Stromal cell of bone marrow (primary cell): ENCODE data around the gene SFR1.

ENCODE experiments used
- DNase-seq: peaks from one replicate; pipeline ENCODE4 v3.0.0-alpha.2; 2012; ENCODE audit warnings: low read depth

The SFR1 gene, protein sequence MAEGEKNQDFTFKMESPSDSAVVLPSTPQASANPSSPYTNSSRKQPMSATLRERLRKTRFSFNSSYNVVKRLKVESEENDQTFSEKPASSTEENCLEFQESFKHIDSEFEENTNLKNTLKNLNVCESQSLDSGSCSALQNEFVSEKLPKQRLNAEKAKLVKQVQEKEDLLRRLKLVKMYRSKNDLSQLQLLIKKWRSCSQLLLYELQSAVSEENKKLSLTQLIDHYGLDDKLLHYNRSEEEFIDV

DNA sequence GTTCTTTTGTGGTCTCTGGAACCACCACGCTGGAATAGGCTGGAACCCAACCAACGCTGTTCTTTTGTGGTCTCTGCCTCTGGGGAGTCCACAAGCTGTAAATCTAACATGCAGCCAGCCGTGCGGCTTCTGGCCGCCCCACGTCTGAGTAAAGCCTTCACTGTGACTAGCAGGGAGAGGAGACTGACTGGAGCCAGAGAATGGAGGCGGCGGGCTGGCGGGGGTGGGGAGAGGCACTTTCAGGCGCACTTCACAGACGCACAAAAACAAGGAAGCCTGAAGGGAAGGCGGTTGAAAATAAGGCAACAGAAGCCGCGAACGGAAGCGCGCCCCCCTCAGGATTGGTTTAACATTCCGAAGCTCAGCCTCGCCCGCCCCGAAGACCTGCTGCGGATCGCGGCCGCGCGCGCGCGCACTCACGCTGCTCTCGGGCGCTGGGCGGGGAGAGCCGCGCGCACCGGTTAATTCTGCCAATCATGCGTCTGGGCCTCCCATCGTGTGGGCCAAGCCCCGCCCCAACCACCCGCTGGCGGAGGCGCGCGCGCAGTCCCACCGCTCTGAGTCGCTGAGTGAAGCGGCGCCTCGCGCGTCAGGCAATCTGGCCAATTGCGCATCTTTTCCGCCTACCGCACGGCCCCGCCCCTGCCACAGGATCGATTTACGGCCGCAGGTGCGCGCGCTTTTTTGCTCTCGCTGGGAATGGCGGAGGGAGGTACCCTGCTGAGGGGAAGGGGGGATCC lies at the start of gene SFR1:
Gene SFR1, plus strand, starts transcription at position 687 of the 740 bp plus-strand sequence. Its CDS starts 13 bp downstream, at position 700.
- peak; percentile 96 for DNase-seq

DNA sequence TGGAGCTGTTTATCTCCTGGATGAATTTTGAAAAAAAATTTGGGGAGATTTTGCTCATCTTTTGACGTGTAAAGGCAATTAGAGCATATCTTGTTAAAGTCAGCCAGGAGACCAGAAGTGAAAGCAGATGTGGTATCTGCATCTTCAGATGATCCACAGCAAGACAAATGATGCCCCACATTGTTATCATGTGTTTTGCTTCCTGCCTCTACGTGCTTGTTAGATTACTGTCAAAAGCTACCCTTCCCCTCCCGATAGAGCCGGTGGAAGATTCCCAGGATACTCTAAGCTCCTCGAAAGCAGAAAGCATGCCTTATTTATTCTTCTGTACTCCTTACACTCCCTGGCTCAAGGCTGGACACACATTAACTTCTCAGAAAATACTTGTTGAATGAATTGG lies 49.2 kb upstream of the SFR1 start:
- no peak for DNase-seq

DNA sequence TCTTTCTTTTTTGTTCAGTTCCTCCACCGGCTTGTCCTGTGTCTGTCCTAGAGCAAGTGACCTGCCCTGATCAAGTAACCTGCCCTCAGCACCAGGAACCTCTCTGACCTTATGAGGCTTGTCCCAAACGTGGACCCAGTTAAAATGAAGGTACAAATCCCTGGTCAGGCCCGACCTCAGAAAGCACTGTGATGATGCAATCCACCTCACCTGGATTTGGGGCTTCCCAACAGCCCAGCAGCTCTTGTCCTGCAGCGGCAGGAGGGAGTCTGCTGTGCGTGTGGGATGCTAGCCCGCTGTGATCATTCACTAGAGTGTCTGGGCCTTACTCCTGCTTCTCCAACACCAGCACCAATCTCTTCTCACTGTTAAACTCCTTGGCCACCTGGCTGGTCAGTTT lies 47.5 kb upstream of the SFR1 start:
- DNase-seq: no peak

DNA sequence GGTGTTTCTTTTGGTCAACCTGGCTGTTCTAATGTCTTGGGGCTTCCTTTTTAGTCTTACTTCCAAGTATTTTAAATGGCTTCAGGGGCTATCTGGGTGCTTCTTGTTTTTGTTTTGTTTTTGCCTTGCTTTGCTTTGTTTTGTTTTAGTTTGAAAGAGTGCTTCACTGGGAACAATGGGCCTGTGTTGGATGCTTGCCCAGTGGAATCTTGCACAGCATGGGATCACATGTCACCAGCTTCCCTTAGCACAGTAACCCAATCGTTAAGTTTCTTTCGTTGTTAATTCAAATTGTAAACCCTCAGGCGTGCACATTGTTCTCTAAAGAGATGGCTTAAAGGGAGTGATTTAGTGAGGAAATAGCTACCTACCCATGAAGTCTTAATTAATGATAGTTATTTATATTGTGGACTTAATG lies 45.2 kb upstream of the SFR1 start:
- DNase-seq: no peak

DNA sequence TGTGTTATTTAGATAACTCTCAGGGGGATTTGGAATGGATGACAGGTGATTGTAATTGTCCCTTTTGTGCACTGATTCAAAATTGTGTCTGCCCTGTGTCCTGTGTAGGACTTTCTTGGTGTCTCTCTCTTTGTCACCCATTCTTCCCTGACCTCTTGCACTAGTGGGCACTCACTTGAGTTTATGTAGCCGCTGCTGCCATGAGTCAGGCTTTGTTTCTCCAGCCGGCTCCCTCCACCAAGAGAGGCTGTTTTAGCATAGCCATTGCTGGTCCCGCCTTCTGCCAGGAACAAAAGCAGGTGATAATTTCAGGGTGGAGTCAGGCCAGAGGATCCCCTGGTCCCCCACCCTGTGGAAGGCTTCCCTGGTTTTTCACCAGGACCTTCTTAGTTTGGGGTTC lies 44.7 kb upstream of the SFR1 start:
- DNase-seq: no peak

DNA sequence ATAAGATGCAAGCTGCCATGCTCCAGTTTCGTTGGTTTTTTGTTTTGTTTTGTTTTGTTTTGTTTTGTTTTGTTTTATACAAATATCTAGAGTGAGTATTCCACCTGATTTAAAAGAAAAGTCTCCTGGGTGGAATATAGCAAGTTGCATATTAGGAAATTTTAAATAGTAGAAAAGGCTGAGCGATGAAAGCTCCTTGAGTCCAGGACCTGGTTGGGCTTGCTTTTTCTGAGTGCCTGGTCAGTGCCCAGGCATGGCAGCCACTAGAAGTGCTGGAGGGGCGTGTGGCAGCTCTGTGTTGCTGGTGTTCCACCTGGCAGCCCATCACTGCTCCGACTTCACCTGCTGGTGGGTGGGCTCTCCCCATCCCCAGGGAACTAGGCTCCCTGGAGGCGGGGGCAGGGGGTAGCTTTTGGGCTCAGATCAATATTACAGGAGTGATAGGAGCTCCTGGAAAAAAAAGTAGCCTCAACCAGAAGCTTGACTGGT lies 44.3 kb upstream of the SFR1 start:
- no peak for DNase-seq

DNA sequence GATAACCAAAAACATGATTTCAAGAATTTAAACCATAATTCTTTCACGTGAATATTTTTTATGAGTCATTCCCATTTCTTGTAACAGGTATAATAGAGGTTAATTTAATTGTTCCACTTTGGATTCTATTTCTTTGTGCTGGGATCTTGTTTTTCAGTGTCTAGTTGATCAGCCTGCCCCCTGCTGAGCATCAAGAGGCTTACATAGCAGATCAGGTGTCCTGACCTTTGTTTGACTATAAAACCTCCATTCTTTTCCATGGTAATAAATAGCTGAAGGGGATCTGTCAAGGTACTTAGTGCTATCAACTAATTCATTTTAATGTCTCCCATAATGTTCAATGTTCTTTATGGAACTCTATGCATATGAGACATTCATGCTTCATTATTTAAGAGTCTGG lies 41.2 kb upstream of the SFR1 start:
- DNase-seq: no peak

DNA sequence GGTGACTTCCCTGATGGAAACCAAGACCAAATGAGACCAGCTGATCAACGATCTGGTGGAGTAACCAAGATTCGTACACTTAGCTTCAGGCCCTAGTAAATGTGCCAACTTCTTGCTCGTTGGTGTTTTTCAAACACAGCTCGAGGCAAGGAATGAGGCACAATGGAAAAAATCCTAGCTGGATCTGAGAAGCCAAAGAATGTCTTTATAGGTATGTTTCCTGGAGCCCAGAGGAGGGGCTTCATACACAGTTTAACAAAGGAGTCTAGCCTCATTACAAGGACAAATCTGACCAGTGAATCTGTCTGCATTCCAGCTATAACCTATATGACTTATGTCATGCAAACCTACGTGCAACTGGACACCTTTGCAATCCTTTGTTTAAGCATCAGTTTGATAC lies 40.0 kb upstream of the SFR1 start:
- DNase-seq: no peak

DNA sequence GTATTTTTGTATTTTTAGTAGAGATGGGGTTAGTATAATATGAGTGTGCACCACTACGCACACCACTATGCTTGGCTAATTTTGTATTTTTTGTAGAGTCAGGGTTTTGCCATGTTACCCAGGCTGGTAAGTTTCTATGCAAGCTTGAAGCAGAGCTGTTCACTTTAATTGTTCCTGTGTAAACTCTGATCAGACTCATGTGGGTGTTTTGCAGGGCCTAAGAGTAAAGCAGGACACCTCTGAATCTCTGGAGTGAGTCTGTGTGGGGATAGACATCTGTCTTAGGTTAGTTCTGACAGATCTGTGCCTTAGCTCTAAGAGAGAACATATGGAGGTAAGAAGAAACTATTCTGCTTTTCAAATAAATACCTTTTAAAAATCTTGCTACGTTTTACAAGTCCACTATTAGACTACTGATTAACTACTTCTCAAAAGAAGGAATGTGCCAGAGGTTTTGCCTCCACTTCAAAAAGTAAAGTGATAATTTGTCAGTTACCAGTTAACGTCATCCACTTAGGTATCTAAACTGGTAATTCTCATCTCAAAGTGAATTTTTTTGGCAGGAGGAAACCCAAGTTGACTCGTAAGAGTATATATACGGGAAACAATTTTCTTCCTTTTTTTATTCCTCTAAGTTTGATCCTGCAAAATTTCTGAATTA lies 37.4 kb upstream of the SFR1 start:
- DNase-seq: no peak

DNA sequence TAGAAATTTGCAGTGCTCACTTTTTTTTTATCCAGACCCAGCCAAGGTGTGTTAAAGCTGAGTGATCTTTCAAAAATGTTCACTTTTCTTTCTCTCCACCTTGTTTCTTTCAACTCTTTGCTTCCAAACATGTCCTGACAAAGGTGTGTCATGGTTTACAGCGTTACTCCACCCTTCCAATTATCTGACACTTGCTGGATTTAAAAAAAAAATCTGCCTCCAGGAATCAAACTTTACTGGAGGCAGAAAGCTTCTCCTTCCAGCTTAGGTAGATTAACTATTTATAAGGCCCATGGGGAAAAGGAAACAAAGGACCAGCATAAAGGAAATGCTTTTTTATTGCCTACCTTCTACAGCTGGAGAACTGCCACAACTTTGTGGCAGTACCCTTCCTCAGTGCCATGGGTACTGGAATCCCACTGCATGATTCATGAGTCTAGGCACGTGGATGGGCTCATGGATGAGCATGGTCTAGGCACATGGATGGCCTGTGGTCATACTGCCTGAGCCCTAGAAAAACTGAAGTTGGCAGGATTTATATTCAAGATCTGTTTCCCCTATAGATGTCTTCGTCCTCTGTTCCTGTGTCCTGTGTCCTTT lies 36.1 kb upstream of the SFR1 start, which contains the start of gene COL17A1:
Gene COL17A1, minus strand, starts transcription at position 80 of the 600 bp plus-strand sequence. CDS start 5,207 bp downstream, outside the sequence.
- no peak for DNase-seq

DNA sequence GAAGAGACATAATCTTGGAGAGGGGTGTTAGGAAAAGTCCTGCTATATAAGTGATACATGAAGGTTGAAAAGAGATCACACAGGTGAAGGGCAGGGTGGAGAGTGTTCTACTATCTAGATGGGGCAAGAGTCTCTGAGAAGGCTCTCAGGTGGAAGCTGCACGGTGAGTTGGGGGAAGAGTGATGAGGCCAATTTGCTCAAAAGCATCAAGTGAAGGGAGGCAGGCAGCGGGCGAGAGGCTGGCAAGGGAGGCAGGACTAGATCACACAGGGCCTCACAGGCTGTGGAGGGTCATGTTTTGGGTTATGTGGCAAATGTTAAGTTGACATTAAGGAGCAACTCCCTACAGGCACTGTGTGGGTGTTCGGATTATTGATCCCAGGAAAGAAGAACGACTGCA lies 33.7 kb upstream of the SFR1 start:
- no peak for DNase-seq

DNA sequence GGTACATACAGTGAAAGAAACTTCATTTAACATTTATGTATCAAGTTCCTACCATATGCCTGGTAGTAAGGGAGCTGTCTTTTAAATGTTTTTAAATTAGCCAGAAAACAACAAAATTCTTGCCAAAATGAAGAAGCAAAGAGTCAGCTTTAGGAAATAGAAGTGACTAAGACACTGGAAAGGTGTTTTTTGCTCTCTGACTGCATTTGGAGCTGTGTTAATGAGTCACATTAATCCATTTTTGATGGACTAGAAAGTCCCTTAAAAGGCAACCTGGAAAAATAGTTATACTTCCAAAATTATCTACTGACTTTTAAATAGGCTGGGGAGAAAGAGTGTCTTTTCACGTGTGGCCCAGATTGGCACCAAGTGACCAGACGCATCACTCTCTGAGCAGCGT lies 32.4 kb upstream of the SFR1 start:
- DNase-seq: no peak

DNA sequence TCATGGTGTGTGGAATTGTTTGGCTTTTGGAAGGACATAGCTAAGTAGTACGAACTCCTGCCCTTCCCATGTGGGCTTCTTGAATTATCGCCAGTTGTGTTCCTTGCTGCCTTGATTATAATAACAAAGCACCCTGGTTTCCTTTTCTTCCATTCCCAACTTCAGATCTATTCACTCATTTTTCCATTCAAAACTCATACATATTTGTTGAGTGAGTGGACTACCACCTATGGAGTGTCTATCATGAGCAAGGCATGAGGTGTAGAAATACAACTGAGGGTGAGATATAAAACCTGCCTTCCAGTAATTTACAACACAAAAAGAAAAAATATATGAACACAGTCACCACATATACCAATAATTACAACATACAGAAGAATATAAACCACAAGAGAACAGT lies 31.4 kb upstream of the SFR1 start:
- DNase-seq: no peak

DNA sequence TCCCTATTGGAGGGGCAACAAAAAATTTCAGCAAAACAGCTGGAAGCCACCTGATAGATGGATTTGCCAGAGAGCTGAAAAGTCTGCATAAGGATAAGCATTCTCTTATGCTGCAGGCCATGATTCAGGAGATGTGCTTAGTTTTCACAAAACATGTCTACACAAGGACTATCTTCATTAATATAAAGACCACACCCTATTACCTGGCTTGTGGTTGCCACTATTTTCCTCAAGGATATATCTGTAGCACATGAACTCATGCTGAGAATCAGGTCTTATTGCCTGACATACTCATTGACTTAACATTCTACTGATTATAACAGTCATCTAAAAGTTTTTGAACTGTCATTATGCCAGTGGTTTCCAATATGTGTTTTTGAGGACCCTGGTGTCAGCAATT lies 29.2 kb upstream of the SFR1 start:
- no peak for DNase-seq

DNA sequence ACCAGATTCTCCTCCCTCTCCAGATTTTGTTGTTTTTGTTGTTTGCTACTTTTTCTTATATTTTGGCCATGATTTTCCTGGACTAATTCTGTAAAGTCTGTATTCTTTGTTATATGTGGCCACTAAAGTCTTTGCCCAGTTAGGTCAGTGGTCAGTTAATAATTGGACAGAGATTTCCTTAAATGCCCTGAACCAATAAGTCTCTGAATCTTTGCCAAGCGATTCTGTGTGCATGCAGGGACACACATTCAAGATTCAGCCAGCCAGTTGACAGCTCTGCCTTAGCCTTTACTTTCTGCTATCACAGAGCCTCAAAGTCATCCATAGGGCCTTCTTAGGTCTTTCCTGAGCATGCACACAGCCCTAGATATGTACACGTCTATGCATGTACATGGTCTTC lies 25.3 kb upstream of the SFR1 start:
- no peak for DNase-seq

DNA sequence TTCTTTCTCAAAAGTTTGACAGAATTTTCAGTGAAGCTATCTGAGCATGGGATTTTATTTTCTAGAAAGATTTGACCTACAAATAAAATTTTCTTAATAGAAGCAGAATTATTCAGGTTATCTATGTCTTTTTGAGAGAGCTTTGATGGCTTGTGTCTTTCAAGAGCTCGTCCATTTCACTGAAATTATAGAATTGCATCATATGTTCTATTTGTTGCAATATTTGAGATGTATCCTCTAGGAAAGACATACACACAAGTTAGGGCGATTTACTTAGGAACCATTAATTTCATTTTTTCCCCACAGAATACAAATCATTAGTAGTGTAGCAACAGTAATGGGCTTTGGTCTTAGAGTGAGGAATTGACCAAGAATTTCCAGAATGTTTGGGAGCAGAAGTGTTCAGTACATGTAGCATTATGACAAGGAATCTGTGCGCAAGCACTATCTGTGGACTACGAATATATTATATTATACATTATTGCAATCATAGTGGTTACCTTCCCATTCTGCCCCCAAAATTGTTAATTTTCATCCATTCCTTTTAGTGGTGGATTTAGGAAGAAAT lies 23.5 kb upstream of the SFR1 start:
- DNase-seq: no peak

DNA sequence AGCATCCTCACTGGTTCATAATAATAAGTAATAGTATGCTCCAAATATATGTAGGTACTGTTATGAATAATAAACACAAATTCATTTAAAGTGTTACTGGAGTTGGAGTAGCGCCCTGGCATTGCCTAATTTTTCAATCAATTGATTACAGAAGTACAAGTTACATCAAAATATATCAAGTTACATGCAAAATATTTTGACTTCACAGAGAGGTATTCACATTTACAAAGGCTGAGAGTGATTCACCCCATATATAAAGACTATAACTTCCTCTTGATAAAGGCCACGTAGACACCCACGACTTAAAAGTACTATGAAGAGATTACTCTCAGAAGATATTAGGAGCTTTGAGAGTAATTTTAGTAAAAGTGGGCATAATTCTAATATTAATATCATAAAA lies 22.7 kb upstream of the SFR1 start:
- DNase-seq: no peak

DNA sequence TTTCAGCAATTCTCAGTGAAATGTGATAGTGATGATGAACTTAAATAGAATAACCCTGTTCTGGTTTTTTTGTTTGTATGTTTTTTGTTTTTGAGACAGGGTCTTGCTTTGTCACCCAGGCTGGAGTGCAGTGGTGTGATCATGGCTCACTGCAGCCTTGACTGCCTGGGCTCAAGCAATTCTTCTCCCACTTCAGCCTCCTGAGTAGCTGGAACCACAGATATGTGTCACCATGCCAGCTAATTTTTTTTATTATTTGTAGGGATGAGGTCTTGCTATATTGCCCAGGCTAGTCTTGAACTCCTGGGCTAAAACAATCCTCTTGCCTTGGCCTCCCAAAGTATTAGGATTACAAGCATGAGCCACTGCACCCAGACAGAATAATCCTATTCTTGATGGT lies 22.0 kb upstream of the SFR1 start:
- no peak for DNase-seq

DNA sequence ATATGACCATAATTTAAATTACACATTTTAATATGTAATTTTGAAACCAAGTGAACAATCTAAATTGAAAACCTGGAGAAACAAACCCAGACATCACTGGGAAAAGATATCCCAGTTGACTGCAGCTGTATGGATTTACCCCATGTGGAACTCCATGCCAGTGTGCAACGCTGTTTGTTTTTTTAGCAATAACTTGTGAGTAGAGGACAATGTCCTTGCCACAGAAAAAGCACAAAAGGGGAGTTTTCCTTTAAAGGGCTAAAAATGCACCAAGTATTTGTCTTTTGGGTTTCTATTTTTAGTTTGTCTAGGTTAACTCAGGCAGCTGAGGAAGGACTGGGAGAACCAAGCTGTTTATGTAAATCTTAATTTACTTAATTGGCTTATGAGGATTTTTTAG lies 21.2 kb upstream of the SFR1 start:
- no peak for DNase-seq

DNA sequence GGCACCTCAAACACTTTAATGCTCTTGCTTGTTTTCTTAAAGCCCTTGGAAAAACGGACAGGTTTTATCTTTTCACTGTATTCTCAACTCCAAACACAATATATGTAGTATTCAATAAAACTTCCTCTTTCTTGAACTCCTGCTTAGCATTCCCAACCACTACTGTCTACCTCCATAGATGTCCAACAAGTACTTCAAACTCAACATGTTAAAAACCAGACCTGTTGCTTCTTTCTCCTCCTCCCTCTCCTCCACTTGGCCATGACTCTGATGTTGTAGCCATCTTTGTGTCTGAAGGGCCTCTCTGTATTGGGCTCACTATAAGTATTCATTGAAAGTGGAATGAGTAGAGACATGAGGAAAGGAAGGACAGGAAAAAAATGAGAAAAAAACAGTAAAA lies 20.1 kb upstream of the SFR1 start:
- DNase-seq: no peak

DNA sequence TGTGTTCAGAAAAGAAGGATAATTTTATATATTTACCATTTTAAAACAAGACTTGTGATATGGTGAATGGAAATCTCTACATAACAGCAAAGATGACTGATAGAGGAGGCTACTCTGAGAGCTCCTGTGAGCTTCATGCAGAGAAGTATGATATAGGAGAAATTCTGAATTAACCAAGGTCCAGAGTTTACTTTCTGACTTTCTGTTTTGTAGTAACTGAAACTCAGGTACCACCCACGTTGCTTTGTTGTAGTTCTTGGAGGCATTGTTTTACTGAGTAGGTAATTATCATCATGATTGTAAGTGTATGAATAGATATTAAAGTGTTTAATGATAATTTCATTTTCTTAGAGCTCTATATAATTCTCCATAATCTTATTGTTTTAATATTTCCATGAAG lies 18.0 kb upstream of the SFR1 start:
- no peak for DNase-seq

DNA sequence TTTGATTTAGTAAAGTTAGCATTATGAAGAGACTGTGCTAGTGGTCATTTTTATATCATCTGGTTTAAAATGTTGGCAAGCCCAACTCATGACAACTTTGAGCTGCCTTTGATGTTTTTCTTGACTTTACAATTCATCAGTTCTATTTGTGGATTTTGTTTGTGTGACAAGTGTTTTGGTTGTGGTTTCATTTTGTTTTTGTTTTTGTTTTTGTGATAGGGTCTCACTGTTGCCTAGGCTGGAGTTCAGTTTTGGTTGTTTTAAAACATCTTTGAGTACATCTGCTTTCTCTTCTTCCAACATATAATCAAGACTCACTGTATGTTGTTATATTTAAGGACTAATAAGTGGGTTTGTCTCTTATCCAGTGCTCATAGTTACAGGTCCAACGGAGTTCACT lies 17.6 kb upstream of the SFR1 start:
- no peak for DNase-seq
